Stimulated activated CD8-positive, alpha-beta memory T cell treated with anti-CD3 and anti-CD28 coated beads, Interleukin-4, amount 100 ng/mL, for 1 hour (primary cell): Measurements from ENCODE around the gene PITPNB.

ENCODE experiments used
- DNase-seq, 2 donors: peaks; one replicate each; pipeline ENCODE4 v3.0.0-alpha.2; 2020; ENCODE audit warnings: low read depth in 2 of 2, low spot score in 1 of 2

Gene PITPNB

DNA sequence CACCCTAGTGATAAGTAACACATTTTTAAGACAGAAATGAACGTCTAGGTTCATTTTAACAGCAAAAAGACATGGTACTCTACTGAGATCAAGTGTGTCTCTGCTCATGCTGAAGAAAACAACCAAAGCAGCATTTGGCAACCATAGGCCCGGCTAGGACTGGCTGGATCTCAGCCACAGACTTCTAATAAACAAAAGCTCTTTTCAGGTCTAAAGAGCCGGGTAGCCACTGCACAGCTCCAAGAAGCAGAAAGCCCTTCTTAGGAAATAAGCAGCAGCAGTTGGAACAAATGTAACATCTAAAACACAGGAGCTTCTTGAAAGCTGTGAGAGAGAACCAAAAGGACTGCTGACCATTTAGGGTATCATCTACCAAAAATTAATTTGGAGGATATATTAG, 37.6 kb downstream of the PITPNB start:
- no peak for DNase-seq

GRCh38 chr22:27880778-27881394, 38.2 kb downstream of the PITPNB start:
- no peak for DNase-seq

- no peak for DNase-seq
These were observed 39.1 kb downstream of the PITPNB start for GRCh38 chr22:27879923-27880322.

DNA sequence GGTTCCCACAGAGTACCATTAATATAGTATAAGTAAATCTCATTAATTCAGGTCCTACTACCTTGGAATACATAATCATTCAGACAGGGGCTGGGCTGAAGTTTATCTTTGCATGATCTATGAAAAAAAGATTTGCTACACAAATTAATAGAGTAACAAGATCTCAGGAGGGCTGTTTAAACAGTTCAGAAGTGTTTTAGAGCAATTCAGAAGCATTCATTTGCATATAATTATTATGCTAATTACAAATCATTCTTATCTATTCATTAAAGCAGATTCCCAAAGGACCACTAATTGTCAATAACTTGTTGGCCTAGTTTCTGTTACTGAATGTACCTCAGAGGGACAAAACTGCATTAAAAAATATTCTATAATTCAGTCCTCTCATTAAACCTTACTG, 40.5 kb downstream of the PITPNB start:
- no peak for DNase-seq

DNA sequence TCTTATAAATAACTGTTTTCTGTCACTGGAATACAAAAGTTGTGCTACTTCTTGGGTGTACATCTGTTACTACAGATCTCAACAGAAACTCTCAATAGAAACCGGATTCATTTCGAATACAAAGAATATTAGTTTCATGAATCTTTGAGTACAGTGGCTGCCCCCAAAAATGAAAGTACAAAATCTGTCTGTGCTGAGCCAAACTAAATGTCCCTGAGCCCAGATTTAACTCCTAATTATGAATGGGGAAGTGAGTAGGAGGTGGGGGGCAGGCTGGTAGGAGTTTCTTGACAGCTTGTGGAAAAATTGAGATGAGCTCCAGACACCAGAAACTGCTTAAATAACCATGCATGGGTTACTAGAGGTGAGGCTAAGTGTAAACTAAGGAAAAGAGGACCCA, 41.6 kb downstream of the PITPNB start:
- no peak for DNase-seq

GRCh38 chr22:27876684-27877083, 42.4 kb downstream of the PITPNB start:
- DNase-seq, result no peak

DNA sequence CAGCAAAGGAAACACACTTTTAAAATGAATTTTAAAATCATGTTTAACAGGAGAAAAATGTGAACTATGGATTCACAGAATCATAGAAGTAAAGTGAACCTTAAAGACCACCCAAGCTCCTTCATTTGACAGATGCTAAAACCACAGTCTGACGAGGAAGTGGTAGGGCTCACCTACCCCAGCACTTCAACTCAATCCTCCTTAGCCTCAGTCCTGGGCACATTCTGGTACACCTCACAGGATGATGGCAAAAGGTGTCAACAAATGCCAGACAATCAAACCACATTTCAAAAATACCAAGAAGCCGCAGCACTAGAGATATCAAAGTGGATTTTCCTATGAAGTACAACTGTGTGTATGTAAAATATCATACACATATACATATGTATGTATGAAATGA, 43.1 kb downstream of the PITPNB start:
- DNase-seq, result no peak

- no peak for DNase-seq
These were observed 44.3 kb downstream of the PITPNB start for GRCh38 chr22:27874764-27875163.

GRCh38 chr22:27874185-27874584, 44.9 kb downstream of the PITPNB start:
- no peak for DNase-seq

GRCh38 chr22:27873472-27873871, 45.6 kb downstream of the PITPNB start:
- no peak for DNase-seq

DNA sequence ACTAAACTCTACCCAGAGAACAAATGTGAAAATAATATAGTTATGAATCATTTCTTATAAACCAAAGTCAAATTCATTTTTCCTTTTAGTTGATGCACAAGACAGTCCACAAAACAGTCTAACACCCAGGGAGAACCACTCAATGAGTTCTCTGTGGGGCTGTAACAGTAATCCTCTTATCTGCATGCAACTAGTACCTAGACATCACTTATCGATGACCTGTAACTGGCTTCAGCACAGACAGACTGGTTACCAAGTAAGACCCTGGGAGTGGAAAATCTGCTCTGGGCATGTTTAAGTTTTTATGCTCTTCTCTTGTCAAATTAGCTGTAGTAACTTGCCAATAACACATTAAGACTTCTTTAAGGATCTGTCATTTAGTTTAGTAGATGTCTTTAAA, 46.6 kb downstream of the PITPNB start:
- DNase-seq, result no peak

DNA sequence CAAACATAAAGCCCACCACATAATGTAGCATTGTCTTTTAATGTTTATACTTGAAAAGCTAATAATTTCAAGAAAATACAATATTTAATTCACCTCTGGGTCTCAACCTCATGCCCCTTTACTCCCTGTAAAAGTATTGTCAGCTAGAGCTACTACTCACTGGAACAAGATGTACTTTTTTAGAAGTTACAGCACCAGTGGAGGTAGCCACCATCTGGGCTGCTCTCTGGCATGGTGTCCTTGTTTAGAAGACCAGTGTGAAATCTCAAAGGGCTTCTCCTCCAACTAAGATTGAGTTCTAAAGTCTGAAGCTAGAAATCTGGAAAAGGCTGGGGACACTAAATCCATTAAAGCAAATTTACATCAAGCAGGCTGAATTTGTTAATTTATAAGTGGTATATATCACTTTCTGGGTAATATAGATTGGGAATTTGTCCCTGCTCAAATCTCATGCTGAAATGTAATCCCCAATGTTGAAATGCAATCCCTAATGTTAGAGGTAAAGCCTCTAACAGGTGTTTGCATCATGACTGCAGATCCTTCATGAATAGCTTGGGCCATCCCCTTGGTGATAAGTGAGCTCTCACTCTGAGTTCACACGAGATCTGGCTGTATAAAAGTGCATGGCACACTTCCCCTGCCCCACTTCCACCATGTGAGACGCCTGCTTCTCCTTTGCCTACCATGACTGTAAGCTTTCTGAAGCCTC, 47.6 kb downstream of the PITPNB start:
- no peak for DNase-seq

DNA sequence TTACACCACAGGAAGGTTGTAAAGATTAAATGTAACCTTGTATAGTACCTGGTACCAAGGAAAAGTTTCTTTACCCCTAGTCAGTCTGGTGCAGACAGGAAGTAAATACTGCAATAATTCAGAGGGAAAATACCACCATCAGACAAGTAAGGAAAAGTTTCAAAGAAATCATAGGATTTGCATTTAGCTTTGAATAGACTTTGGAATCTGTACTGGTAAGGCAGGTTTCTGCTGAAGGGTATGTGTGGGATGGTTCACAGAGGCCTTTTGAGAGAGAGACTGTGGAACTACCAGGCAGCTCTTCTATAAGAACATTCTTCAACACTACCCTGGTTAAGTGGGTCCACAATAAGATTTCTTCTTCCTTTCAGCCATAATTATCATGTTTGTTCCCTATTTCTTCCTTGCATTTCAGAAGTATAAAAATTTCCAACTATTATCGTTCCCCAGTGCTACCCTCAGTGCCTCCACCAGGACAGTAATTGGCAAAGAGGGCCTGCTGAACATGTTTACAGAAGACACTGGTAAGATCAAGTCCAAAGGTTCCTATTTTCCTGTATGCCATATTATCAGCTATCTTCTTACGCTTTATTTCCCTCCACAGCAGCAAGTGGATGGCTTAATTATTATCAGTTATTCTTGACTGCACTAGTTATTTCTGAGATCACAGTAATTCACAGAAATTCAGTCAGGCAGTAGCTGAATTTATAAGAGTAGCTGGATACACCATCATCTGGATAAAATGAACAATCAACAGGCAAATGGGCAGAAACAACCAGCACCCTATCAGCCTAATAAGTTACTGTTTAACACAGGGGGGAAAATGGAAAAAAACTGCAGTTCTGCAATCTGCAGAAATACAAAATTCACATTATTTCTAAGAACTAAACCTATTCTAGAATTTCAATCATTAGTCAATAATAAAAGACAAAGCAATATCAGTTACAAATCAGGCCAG, 48.5 kb downstream of the PITPNB start:
- DNase-seq, result no peak

GRCh38 chr22:27868732-27869282, 50.2 kb downstream of the PITPNB start:
- DNase-seq, result no peak

DNA sequence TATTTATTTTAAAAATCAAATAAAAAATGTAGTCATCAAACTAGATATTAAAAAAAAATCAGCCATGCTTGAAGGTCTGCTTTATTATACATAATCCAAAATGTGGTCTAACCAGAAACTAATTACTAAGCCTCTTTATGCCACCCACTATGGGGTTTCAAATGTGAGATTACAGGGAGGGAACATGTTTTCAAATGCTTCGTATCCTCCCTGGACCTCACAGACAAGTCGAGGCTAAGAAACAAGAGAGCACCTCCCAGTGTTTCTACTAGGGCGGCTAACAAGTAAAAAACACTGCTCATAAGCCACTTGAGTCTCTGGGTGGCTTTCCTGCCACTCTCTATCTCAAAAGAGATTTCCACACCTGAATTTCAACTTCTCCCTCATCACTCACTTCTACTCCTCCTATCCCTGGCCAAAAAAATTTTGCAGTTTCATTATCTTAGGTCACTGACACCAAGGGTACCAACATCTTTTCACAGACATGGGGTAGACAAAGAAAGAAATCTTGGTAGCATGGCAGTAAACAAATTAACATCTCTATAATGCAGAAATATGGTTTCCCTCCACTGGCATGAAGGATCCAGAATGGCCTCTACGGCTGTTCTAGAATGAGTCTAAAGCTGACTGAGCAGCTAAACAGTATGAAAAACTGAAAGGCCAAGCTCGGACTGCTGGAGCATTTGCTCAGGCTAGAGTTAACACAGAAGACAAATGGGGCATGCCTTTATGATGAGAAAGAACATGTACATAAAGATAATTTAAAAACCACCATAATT, 50.9 kb downstream of the PITPNB start:
- DNase-seq, result no peak

GRCh38 chr22:27867085-27867952, 51.7 kb downstream of the PITPNB start:
- DNase-seq, result no peak

- no peak for DNase-seq
These were observed 52.6 kb downstream of the PITPNB start for GRCh38 chr22:27866135-27867084.

DNA sequence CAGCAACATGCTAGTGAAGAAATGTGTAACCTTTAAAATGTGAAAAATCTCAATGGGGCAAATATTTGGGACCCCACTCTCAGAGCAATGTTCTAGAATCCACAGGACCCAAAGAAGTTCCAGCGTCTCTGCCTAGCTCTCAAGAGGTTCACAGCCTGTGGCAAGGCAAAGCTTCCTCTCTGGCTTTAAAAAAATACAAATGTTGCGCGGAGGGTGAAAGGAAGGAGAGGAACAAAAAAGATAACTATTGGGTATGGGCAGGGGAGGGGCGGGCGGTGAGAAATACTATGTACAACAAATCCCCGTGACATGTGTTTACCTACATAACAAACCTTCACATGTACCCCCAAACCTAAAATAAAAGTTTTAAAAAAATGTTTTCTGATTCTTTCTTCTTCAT, 53.6 kb downstream of the PITPNB start:
- no peak for DNase-seq

DNA sequence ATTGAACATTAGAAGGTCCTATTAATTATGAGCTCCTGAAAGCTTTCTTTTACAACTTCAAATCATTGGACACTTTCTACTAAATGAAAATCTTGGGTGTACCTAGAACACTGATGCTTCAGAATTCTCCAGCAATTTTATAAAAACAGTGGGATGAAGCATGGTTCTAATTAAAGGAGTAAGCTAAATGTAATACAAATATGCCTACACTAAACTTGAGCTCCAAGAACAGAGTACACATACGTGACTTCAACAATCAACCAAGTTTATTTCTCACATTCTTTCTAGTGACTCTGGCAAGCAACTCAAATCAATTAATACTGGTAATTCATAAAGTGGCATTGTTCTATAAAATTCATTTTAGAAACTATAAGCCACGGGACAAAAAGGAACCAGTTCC, 55.5 kb downstream of the PITPNB start:
- no peak for DNase-seq
